ENCODE data around the gene DOCK3.

Gene DOCK3

DNA sequence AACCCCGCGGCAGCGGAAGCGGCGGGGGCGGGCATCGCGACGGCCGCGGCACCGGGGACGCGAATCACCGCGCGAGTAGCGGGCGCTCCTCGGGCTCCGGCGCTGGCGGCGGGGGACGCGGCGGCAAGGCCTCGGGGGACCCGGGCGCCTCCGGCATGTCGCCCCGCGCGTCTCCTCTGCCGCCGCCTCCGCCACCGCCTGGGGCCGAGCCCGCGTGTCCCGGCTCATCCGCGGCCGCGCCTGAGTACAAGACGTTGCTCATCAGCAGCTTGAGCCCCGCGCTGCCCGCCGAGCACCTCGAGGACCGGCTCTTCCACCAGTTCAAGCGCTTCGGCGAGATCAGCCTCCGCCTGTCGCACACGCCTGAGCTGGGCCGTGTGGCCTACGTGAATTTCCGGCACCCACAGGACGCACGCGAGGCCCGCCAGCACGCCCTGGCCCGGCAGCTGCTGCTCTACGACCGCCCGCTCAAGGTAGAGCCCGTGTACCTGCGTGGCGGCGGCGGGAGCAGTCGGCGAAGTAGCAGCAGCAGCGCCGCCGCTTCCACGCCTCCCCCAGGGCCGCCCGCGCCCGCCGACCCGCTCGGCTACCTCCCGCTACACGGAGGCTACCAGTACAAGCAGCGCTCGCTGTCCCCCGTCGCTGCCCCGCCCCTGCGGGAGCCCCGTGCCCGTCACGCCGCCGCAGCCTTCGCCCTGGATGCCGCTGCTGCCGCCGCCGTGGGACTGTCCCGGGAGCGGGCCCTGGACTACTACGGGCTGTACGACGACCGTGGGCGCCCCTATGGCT lies 717.0 kb downstream of the DOCK3 start:
- DNase-seq: peak in 2 of 3 donors; percentile 31 to 48

DNA sequence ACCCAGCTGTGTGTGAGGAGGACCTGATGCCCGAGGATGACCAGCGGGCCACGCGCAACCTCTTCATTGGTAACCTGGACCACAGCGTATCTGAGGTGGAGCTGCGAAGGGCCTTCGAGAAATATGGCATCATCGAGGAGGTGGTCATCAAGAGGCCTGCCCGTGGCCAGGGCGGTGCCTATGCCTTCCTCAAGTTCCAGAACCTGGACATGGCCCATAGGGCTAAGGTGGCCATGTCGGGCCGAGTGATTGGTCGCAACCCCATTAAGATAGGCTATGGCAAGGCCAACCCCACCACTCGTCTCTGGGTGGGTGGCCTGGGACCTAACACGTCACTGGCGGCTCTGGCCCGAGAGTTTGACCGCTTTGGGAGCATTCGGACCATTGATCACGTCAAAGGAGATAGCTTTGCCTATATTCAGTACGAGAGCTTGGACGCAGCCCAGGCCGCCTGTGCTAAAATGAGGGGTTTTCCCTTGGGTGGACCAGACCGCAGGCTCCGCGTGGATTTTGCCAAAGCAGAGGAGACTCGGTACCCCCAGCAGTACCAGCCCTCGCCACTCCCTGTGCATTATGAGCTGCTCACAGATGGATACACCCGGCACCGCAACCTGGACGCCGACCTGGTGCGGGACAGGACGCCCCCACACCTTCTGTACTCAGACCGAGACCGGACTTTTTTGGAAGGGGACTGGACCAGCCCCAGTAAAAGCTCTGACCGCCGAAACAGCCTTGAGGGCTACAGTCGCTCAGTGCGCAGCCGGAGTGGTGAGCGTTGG lies 717.8 kb downstream of the DOCK3 start:
- DNase-seq: no peak

DNA sequence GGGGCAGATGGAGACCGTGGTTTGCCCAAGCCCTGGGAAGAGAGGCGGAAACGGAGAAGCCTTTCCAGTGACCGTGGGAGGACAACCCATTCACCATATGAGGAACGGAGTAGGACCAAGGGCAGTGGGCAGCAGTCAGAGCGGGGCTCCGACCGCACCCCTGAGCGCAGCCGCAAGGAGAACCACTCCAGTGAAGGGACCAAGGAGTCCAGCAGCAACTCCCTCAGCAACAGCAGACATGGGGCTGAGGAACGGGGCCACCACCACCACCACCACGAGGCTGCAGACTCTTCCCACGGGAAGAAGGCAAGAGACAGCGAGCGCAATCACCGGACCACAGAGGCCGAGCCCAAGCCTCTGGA lies 718.4 kb downstream of the DOCK3 start:
- DNase-seq: no peak

DNA sequence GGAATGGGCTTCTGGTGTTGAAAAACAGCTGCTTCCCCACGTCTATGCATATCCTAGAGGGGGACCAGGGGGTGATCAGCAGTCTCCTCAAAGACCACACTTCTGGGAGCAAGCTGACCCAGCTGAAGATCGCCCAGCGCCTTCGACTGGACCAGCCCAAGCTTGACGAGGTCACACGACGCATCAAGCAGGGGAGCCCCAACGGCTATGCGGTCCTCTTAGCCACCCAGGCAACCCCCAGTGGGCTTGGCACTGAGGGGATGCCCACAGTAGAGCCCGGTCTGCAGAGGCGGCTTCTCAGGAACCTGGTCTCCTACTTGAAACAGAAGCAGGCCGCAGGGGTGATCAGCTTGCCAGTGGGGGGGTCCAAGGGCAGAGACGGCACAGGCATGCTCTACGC lies 718.8 kb downstream of the DOCK3 start:
- DNase-seq: no peak

DNA sequence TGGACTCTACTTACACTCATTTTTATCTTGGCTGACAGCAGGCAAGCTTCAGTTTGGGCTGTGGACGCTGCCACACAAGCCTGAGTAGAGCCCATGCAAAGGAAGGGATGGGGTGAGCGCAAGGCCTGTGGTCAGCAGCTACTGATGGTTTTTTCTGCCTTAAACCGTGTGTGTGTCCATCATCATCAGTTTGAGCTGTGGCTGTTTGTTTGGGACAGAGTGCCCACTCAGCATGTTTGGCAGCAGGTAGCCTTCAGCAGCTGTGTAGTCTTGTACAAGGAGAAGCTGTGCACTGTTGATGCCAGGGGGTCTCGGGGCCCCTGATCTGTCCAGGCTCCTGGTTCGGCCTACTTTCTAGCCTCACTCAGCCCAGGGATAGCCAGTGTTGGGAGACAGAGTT lies 719.8 kb downstream of the DOCK3 start:
- DNase-seq: no peak

DNA sequence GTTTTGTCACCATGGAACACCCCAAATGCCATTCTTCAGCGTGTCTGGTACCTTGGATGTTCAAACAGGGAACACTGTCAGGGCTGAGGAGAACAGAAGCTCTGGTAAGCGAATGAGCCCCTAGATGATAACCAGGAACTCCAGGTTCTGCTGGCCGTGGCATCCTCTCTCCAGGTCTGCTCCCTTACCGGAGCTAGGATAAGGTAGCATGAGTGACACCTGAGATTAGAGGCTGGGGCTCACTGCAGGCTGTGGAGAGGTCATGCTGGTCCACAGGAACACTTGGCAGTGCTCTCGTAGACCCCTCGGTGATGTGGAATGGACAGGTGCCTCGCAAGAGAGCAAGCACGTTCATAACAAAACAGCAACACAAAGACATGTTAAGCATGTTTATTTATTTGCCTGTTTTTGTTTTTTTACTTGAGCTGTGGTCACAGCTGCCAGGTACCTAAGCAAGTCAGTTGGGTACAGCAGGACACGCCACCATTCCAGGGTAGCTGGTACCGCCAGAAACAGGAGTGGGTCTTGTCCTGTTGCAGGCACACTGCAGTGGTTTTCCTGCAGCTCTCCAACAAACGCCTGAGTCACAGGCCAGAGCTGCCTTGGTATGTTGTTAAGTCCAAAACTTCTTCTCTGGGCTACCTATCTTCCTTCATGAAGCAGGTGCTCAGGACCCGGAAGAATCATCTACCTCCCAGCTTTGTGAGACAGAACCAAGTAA lies 720.9 kb downstream of the DOCK3 start:
- no peak for DNase-seq

DNA sequence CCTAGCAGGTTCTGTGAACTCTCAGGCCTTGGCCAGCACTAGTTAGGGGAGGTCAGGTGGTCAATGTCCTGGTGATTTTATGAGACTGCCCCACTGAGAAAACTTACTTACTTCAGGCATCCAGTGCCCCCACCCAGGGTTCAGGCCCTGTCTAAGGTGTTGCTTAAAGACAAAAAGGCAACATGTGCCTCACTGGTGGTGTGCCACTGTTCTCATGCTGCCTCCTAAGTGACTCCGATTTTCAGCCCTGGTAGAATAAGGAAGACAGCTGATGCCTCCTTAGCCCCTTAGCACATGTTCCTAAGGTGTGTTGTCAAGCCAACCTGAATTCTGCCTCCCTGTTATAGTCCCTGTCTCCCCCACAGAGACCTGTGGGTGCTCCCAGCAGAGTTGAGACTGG lies 721.7 kb downstream of the DOCK3 start:
- no peak for DNase-seq

DNA sequence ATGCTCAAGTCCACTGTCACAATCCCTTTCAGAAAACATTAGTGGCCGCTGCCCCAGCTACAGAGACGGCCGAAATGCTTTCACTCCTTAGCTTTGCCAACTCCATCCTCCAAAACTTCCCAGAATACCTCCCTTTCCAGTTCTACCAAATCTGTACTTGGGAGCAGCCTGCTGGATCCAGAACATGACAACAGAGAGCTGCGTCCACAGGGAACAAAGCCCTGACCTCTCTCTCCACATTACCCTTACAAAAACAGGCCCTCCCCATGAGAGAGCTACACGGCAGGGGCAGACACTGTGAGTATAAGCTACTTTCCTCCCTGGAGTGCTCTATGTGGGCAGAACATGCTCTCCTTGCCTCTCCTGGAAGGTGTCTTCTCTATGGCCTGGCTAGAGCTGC lies 722.7 kb downstream of the DOCK3 start:
- no peak for DNase-seq

DNA sequence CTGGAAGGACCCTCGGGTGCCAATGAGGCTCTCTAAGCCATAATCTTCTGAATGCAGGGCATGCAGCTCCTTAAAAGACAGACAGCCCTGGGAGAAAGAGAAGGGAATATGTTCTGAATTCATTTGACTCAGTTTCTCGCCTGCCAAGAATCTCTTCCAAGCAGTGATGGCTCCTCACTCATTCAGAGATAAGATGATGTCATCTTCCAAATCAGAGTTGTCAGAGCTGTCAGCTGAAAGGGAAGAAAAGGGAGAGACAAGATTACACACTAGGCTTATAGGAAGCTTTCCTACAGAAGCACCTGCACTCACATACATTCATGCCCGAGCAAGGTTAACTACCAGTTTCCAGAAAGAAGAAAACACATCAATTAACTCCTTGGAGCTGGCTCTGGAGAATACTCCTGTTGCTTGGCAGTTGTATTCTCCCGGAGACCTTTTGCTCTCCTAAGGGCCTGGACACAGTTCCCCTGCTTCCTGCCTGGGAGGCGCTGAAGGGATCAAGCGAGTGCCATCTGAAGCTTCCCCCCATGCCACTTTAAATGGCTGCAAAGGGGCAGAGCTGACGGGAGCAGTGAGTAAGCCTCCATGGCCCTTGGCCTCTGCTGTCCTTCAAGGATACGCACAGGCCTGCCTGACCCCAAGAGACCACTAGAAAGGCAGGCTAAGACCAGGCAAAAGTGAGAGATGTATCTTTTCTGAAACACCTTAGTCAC lies 724.0 kb downstream of the DOCK3 start:
- DNase-seq: no peak

DNA sequence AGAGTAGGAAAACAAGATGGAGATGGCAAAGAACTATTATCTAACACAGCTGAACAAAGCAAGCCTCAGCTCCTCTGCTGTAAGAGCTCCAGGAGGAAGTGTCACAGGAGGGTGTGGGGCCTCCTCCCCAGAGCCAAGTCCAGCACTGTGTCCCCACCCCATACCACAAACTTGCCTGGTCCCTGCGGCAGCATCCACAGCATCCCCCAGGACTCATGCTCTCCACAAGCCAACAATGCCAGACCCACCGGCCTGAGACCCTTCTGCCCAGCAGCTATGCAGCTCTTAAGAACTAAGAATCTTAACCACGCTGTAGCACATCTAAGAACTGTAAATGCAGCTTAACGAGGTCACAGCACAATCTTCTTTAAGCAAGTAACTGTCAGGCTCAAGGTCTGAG lies 725.4 kb downstream of the DOCK3 start:
- DNase-seq: no peak

DNA sequence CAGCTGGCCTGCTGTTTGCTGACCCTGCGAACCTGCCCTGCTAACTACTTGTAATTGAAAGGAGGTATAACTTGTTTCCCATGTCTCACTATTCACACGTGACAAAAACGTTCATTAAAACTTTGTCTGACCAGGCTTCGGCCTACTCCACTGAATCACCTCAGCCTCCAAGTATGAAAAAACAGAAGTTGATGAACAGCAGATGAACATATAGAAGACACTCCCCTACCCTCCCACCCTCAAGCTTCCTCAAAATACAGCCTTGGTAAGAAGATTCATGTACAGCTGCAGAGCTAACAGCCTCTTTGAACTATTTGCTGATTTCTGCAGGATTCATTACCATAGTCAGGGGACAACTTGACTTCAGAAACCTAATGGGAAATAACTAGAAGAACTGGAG lies 727.0 kb downstream of the DOCK3 start:
- DNase-seq: peak; percentile 77 to 87 (median 85)

DNA sequence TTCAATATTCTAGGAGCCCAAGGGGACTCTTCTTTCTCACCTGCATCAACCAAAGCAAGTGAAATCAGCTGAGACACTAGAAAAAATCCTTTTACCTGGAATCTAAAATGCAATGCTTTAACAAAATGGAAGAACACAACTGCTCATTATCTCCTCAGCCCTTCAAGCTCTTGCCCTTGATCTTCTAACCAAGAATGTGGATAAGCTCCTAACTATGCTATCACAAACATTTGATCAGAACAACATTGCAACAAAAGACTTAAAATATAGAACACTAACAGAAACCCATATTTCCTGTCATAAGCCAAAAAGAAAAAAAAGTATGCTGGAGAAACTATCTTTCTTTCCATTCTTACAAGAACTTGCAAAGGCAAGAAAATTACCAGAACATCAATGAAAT lies 728.9 kb downstream of the DOCK3 start:
- no peak for DNase-seq

DNA sequence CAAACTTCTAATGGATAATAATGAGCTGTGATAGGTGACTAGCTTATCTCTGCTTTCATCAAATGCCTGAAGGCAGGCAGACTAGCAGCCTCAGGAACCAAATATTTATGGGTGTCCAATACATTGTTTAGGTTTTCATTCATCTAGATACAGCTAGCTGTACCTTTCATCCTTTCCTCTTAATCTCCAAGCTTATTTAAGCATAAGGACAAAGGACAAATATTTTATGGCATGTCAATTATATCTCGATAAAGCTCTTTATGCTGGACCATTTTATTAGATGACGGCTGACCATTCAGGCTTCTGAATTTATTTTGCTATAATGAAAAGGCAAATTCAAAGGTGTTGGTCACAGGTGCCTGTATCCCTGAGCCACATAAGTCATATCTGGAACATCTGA lies 733.3 kb downstream of the DOCK3 start:
- no peak for DNase-seq

DNA sequence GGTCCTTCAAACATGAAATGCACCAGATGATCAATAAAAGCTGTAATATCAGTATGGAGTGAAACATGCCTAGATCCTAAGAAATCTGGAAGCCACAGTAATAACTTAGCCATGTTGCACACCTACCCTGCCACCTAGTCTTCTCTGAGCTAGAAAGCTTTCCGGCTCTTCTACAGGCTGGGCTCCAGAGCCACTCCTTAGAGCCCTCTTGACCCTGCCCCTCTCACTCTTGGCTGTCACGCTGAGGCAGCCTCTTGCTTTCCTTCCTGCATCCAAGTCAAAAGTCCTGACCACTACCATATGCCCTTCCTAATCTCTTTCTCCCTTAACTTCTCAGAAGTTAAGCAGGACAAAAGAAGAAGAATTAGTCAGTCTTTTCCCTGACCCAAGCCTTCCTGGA lies 734.1 kb downstream of the DOCK3 start:
- DNase-seq: no peak

DNA sequence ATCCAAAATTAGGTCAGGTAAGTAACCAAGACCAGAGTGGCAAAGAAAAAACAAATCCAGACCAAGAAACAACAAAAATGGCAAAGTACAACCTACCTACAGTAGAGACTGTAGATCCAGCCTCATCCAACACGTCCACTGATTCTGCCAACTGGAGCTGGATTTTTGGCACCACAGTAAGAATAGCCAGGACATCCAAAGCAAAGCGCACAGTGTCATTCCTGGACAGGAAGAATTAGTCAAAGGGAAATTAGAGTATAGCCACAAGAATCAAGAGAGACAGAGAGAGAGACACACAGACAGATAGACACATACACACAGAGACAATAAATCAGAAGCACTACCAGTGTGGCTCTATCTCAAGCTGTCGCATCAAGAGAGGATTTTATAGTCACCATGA lies 747.5 kb downstream of the DOCK3 start:
- DNase-seq: no peak

DNA sequence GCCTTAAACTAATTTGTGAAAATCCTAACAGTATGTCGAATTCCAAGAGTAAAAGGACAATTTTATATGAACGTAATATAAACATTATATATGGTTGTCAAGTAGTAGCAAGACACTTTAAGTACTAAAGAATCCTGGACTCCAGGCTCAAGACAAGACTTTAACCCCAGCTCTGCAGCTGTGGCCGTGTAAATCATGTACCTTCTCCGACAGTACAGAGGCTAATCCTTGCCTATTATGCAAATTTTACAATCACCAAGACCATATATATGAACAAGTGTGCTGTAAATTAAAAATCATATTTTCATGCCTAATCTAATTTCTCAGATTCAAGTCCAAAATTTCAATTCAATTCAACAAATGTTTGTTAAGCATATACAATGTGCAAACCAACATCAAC lies 752.2 kb downstream of the DOCK3 start:
- DNase-seq: no peak

DNA sequence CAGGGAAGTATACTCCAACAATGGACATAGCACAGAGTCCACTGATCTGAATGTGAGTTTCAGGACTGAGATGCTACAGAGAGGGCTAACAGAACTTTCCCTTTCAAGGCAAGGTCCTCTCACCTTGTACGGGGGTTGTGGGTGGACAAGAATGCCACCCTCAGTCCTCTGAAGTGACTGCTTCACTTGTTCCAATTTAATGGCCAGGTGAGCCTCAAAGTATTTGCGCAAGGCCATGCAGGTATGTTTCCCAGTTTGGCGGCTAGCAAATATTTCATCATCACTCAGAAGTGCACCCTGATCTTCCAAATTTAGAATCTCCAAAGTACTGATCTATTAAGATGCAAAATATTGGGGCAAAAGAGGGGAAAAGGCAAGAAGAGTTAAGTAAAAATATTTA lies 754.4 kb downstream of the DOCK3 start:
- DNase-seq: no peak
